GM21447 (cell line): Measurements from ENCODE around the gene TIMM17B.

Experiments
- ATAC-seq: cut with Tn5 transposase; IDR thresholded peaks from one replicate; pipeline ENCODE4 v1.9.1; 2021; ENCODE audit not compliant: unreplicated experiment

Gene TIMM17B

DNA sequence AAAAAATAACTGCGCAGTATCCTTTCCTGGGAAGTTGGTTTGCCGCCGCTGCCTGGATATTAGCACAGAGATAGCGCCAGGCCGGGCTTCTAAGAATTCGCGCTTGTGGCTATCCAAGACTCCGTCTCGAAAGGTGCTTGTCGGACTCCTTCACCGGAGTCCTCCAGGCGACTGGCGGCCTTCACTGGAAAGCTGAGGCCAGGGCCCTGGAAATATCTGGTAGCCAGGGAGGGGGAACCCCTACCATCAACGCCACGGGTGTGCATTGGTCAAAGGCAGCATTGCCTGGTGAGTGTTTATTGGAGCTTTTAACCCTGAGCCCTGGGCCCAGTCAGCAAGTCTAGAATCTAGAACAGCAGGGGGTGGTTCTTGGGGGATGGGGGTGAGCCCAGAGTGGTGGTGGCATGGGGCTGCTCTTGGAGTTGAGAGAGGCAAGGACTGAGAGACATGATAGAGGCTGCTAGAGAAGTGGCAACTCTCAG is 21.8 kb upstream of the TIMM17B start:
- ATAC-seq, result no peak

DNA sequence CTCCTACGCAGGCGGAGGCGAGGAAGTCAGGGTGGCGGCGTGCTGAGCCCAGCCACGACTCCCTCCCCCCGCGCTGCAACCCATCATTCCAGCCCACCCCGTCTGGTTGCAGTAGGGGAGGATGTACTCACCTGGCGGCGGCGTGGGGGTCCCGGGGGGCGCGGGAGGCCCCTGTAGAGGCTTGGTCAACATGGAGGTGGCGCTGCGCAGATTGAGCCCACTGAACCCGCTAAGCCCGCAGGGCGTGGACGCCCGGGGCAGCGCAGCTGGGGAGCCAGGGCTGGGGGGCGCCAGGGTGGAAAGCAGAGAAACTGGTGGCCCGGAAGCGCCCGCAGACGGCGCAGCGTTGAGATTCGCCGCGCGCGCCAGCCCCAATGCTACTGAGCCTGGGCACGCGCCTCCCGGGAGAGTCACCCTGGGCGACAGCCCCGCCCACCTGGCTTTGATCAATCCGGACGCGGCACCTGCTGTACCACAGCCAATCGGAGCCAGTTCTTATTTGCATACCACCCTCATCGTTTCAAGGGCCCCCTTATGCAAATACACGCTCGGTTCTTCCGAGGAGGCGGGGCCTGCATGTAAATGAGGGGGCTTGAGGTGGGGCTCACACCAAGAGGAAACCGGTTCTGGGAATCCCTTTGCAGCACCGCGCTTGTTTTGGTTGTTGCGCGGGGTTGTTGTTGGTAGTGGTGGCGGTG is 21.2 kb upstream of the TIMM17B start, which contains the start of gene PIM2:
PIM2 (minus strand) TSS at position 382 of the 698 bp plus-strand sequence; CDS start at position 192, 190 bp downstream.
- peak; percentile 76 for ATAC-seq

DNA sequence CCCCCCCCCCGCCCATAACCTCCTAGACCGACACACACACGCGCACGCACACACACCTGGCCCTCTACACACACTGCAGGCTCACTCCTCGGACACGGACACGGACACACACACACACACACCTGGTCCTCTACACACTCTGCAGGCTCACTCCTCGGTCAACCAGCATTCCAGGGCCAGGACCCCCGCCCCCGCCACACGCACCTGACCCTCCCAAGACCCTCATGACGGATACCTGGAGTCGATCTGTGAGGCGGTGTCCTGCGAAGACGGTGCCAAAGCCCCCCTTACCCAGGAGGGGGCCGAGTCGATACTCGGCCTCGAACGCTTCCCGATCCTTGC is 20.7 kb upstream of the TIMM17B start:
- no peak for ATAC-seq

DNA sequence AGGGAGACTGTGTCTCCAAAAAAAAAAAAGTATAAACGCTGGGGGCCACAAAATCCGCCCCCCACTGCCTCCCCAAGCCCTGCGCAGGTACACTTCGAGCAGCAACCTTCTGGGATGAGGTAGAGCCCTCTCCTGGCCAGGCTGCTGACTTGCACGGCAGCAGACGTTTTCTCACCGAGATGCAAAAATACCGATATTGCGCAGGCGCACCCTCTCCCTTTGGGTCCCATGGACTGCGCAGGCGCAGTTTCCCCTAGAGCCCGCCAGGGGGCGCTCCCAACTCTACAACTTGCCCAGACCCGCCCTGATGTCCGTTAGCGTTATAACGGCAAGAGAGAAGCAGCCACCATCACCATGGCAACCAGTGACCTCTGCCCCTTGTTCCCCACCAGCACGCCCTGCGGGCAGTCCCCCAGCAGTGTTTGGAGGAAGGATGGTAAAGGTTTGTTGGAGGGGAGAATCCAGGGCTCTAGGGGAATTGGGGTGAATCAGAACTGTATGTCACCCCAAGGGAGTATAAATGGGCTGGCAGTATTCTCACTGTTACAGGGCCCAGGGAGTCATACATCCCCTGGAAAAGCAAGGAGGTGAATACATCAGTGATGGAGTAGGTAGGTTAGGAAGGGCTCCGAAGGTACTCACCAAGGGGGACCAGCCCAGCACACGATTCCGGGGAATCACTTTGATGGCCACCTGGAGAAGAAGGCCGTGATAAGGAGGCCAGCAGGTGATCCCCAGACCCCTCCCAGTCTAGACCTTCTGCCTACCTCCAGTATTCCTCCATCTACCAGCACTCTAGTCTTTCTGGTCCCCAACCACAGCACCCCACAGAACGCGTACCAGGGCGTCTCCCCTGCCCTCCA is 19.8 kb upstream of the TIMM17B start:
- no peak for ATAC-seq

DNA sequence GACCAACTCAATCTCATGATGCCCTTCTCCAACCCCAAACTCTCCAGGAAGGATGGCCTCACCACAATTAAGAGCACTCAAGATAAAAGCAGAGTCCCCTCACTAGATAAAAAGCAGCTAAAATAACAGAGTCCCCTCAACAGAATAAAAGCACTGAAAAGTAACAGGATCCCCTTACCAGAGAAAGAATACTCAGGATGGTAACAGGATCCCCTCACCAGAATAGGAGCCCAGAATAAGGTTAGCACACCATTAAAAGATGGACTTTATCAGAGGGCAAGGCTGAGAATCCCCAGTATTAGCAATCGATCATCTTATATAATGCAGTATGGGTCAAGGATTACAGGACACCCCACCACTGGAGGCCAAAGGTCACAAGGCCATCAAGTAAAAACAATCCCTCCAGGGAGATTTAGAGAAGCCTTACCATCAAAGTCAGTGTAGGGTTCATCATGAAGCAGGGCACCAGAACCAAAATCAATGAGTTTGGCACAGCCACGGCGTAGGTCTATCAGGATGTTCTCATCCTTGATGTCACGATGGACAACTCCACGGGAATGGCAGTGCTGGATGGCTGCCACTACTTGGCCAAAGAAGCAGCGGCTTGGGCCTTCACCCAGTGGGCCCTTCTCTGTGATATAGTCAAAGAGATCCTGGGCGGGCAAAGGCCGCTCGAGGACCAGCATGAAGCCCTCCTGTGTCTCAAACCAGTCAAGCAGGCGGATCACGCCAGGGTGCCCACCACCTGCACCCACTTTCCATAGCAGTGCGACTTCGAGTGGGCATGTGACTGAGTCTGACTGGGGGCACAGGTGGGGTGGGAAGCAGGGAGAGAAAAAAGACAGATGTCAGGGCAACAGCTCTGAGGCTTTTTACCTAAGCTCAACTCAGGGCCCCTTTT is 17.3 kb upstream of the TIMM17B start:
- no peak for ATAC-seq

DNA sequence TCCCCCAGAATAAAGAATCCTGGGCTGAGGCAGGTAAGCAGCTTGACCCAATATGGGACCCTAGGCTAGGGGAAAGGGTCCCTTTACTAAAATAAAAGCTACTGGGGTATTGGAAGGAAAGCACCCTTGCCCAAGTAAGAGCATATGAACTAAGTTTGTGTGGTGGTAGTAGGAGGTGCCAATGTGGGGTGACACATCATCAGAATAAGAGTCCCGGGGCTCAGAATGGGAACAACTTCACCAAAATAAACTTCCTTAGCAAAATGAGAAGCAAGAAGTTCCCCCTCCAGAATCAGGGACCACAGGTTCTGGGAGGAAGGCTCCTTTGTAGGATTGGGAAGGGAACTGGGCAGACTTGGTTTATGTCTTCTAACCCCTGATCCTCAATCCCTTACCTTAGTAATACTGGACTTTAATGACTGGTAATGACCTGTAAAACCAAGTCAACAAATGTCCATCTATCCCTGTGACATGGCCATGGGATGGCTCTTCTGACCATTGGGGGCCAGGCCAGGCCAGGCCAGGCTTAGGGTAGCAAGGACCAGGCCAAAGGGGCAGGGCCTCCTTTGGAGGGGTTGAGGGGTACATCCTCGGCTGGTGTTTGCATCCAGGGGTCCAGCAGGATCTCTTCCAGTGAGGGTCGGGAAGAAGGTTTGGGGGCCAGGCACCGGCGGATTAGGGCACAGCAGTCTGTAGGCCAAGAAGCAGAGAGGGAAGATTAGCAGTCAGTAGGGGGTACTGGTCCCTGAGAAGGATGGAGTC is 16.2 kb upstream of the TIMM17B start:
- no peak for ATAC-seq

DNA sequence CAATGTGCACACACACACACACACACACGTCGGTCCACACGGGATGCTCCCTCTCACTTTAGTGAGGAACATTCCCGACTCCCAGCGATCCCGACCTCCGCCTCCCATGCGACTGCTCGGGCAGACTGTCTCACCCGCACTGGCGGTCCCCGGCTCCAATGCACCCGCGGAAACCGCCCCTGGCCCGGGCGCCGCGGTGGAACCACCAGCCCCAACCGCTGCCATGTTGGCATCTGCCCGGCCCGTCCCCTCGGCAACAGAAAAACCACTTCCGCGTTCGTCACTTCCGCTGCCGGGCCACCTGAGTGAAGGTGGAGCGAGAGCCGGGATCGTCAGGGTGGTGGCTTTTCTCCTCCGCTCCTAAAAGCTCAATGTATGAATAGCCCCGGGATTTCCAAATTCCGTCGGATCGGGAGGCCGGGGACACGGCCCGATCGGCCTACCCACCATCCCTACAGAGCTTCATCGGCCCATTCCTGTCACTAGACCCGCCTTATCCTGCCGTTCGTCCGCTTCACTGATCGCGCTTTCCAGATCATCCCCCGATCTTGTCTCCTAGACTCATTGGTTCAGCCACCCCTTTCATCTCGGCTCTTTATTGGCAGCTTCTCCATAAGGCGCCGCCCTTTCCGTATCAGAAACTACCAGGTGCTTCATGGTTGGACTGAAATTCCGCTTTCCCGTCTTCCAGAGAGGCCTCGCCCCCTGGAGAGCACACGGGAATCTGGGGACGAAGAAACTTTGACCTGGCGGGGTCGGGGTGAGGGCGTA is 14.0 kb upstream of the TIMM17B start, which contains the start of gene SLC35A2:
SLC35A2 (minus strand) TSS at position 235 of the 771 bp plus-strand sequence; CDS start at position 225, 10 bp downstream.
- peak; percentile 61 for ATAC-seq

DNA sequence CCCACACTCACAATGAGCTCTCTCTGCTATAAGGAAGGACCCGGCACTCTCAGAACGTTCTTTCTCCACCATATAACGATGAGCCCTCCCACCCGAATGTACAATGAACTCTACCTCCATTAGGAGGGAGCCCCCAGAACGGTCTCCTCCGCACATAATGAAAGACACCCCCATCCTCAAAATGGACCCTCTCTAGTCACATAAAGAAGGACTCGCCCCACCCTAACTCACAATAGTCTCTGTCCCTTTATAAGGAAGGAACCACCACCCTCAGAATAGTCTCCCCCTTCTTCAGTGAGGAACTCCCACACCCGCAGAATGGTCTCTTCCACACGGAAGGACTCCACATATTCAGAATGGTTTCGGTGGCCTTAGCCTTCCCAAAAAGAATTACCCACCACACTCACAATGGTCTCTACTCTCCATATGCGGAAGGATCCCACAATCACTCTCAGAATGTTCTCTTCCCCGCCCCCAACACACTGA is 13.4 kb upstream of the TIMM17B start:
- no peak for ATAC-seq

DNA sequence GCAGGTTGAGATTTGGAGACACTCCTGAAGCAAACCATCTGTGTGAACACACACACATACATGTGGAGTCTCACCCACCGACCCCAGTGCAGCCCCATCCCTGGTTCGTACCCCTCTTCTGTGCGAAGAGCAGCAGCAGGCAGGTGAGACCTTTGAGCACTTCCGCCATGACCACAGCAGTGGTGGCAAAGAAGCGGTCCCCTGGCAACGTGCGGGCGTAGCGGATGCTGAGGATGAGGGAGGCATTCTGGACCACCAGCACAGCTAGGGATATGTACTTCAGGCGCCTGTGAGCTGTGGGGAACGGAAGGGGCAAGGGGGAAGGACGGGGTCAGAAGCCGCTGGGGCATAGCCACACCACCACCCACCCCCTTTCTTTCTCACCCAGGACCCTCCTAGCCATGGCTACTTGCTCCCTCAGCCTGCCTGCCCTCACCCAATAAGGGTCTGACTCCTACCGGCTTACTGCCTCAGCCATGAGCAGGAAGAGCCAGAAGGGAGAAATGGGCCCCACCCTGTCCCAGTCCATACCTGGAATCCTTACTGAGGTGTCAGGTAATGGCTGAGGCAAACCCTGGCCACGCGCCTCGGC is 12.2 kb upstream of the TIMM17B start:
- no peak for ATAC-seq

DNA sequence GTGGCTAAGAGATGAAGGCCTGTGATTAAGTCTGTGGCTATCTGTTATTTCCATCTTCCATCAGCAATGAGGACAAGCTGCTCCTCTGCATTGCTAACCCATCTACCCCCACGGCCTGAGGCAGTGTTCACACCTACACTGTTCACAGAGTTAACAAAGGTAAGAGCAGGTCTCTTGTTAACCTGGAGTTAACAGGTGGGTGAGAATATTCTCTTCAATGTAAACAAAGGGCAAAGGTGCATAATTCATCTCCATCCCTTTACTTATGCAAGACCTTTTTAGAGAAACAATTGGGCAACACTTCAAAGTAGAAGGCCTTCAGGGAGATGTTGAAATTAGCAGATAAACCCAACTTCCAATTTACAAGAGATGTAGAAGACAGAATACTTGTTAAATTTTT is 11.0 kb upstream of the TIMM17B start:
- no peak for ATAC-seq

DNA sequence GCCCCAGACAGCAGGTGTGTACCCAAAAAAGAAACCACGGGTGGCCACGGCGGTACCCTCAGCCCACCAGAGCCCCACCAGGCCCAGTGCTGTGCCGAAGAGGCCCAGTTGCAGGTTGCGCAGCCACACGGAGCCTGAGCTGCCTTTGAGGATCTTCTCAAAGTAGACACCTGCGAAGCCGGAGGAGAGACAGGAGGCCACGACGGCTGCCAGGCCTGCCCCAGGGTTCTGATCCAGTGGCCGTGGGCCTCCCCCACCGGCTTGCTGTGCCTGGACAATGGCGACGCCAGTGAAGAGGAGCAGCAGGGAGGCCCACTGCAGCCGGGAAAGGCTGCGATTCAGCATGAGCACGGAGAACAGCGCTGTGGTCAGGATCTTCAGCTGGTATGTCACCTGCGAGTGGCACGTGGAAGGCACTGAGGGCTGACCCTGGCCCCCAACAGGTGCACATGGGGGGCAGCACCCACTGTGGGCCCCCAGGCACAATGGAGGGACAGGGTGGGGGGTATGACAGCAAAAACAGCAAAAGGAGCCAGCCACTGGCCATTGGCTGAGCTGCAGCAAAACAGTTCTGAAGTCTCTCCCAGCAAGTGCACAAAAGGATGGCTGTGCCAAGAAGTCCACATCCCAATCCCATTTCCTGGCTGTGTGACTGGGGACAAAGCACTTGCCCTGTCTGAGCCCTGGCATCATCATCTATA is 7.7 kb upstream of the TIMM17B start:
- no peak for ATAC-seq

DNA sequence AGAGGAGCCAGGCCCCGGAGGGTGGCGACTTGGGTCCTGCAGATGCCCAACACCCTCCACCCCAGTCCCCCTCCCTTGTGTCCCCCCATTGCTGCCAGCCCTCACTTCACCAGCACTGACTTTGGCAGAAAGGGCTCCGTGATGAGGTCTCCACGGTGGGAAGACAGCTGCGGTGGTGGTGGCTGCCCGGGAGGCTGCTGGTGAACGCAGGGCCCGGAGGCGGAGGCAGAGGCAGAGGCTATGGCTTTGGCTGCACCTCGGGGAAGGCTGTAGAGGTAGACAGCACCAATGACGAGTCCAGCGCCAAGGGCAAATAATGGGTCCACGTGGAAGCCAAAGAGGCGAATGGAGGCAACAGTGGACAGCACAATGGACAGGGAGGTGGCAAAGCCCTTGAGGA is 7.1 kb upstream of the TIMM17B start:
- ATAC-seq, result no peak

DNA sequence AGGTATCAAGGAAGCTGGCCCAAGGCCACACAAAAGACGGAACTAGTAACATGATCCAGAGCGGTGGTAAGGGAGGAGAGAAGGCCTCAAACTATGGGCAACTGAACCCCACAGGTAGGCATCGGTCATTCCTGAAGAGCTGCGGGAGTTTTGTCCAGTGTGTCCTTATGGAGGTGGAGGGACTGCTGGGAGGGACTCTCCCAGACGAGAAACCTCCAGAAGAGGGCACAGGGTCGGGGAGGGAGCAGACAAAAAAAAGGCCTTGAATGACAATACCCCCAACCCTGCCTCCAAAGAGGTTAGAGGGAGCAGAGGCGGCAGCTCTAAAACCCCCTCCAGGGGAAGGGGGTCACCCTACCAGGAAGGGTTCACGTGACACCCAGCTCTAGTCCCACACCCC is 6.6 kb upstream of the TIMM17B start:
- no peak for ATAC-seq

DNA sequence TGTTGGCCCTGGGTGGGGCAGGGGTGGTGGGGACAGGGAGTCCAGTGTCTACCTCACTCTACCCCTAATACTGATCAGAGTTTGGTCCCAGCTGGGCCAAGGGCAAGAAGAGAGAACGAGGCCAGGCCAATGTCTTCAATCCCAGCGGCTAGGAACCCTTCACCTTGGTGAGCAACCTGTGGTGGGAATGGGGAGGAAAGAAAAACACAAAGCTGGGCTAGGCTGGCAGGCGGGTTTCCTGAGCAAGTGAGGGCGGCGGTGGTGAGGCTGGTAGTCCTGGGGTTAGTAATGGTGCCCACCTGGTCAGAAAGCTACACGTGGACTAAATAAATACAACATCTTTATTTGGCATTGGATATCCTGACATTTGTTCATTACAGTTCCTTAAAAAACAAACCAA is 5.7 kb upstream of the TIMM17B start:
- no peak for ATAC-seq

DNA sequence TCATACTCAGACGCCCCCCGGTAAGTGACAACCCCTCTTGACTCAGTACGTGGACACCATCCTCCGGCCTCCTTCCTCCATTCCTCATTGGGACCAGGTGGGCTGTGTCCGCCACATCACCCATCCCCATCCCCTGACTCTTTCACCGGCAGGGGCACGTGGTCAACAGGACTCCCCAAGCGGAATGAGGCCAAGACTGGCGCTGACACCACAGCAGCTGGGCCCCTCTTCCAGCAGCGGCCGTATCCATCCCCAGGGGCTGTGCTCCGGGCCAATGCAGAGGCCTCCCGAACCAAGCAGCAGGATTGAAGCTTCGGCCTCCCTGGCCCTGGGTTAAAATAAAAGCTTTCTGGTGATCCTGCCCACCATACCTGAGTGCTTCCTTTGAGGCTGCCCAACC is 5.2 kb upstream of the TIMM17B start:
- ATAC-seq, result no peak

DNA sequence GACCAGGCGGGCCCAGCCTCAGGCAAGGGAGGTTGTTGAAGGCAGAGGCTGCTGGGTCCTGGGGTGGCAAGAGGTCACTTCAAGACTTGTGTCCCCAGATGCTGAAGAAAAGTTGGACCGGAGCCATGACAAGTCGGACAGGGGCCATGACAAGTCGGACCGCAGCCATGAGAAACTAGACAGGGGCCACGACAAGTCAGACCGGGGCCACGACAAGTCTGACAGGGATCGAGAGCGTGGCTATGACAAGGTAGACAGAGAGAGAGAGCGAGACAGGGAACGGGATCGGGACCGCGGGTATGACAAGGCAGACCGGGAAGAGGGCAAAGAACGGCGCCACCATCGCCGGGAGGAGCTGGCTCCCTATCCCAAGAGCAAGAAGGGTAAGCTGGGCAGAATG is 4.6 kb upstream of the TIMM17B start:
- ATAC-seq, result no peak

DNA sequence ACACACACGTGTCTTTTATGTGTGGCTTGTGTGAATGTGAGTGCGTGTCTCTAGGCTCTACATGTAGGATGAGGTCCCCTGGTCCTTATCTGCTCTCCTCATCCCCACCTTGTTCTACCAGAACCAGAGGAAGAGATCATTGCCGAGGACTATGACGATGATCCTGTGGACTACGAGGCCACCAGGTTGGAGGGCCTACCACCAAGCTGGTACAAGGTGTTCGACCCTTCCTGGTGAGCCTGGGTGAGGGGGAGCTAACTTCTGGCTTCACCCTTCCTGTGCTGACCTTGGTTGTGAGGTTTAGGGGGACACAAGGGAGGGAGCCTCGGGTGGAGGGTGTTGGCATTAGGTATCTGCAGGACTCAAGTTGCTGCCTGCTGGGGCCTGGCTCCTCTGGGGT is 3.5 kb upstream of the TIMM17B start:
- no peak for ATAC-seq

DNA sequence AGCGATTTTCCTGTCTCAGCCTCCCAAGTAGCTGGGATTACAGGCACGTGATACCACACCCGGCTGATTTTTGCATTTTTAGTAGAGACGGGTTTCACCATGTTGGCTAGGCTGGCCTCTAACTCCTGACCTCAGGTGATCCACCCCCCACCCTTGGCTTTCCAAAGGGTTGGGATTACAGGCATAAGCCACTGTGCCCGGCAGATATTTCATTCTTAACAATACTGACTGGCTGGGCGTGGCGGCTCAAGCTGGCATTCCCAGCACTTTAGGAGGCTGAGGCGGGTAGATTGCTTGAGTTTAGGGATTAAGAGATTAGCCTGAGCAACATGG is 1.5 kb upstream of the TIMM17B start:
- no peak for ATAC-seq
